ENCODE results near the gene MBNL2. TPM values are rescaled to one million over a fixed set of nuclear protein-coding genes. Genes with fewer than 3 reads are reported as not detected.
A peak's percentile ranks its signal among the peaks of the same experiment; 100 is the strongest.

The MBNL2 gene
- total and polyA plus RNA-seq, 8 donors = 8.9 to 66.5 (median 37.7) TPM

DNA sequence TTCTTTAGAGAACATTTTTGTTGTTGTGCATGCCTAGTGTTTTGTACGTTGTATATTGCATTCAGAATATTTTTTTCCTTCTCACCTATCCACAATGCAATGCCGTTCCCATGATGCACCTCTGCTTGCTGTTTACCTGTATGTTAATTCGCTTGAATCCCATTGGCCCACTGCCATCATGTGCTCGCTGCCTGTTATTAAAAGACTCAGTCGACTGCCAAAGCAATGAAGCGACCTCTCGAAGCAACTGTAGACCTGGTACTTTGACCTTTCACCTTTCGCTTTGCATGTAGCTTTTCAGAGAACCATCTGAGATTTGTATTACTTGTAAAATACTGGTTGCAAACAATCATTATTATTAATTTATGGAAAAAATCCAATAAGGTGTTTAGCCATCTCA is 134.5 kb downstream of the MBNL2 start:
- intact Hi-C loops (cut with DNase I) = no loop called here
- Histone ChIP-seq H3K4me3 (no peak overlapping the region), H3K9me3 (no peaks in the 10 kb centered on the region), H3K4me1 (peaks cover 0 to 3% (median 0%) of the 10 kb centered on the region in 3 donors), H3K27me3 (no peaks in the 10 kb centered on the region), H3K27ac (no peak overlapping the region), H3K36me3 (peaks cover 0 to 20% (median 0%) of the 10 kb centered on the region in 3 donors)
- TF ChIP-seq, protein P1, sequence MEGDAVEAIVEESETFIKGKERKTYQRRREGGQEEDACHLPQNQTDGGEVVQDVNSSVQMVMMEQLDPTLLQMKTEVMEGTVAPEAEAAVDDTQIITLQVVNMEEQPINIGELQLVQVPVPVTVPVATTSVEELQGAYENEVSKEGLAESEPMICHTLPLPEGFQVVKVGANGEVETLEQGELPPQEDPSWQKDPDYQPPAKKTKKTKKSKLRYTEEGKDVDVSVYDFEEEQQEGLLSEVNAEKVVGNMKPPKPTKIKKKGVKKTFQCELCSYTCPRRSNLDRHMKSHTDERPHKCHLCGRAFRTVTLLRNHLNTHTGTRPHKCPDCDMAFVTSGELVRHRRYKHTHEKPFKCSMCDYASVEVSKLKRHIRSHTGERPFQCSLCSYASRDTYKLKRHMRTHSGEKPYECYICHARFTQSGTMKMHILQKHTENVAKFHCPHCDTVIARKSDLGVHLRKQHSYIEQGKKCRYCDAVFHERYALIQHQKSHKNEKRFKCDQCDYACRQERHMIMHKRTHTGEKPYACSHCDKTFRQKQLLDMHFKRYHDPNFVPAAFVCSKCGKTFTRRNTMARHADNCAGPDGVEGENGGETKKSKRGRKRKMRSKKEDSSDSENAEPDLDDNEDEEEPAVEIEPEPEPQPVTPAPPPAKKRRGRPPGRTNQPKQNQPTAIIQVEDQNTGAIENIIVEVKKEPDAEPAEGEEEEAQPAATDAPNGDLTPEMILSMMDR (IDR thresholded peaks at IDR 0.05) = no peak
- no peak for ATAC-seq
- no peak for FAIRE-seq
- WGBS, 2 donors = 92 to 93% methylated on average over 8 of the region's 8 CpGs
- no peak for DNase-seq

DNA sequence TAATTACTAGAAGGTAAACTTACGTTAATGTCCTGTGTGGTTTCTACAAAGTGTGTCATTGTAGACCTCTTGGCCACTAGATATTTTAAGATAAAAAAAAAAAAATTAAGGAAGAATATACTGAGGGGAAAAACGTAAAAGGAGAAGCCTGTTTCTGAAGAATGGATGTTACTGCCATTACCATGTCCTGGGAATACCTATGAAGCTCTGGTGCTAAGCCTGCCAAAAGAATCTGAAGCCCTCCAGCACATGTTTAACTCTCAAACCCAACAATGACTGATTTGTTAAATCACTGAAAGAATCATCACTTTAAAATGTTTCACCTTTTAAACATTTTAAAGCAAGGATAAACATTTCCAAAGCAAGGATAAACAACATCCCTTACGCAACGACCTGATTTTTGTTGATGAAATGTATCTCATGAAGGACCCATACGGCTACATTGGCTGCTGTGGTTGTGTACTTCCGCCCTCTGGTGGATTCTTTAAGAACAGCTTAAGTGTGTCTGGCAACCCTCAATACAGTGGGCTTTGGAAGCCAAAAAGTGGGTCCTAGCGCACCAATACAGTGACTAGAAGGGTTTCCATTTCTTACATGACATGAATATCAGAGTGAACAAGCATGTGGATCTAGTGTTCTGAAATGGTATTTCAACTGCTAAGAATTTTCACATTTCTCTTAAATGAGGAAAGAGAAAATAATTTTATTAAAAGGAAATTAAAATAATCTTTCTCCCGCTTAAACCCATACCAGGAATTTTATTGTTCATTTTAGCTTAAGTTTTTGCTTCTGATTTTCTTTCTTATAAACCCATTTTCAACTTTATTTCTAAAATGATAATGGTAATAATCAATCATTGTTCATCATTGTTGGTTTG is 137.3 kb downstream of the MBNL2 start:
- FAIRE-seq = peak; percentile 61
- H3K36me3 ChIP-seq = peaks cover 0 to 20% (median 0%) of the 10 kb centered on the region in 3 donors
- H3K4me1 ChIP-seq = peaks cover 0 to 3% (median 0%) of the 10 kb centered on the region in 3 donors
- no peak overlapping the region for H3K4me3 ChIP-seq
- WGBS, 2 donors = 36 to 43% methylated on average over 8 of the region's 8 CpGs
- peak in 1 of 6 donors; percentile 46 for DNase-seq
- no peak overlapping the region for H3K27ac ChIP-seq
- peak; percentile 90 to 96 (median 92) for ATAC-seq
- intact Hi-C loops (cut with DNase I) = no loop called here
- no peaks in the 10 kb centered on the region for H3K9me3 ChIP-seq
- H3K27me3 ChIP-seq = no peaks in the 10 kb centered on the region
- TF ChIP-seq, protein P1 (IDR thresholded peaks at IDR 0.05) = peak; percentile 45 to 74 (median 60)

DNA sequence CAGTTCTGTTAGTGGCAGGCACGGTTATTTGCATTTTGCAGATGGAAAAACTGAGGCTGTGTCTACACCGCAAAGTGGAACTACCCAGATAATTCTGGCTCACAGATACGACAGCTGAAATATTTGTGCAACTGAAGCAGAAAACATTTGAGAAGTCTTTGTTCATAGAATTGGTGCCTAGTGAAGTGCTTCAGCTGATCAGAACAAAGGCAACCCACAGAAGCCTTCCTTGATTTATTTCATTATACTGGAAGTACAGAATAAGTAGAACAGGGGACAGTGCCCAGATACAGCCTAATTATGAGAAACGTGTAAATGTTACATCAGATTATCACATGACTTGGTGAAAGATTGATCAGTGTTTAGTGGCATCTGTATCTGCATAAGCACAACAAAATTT is 138.5 kb downstream of the MBNL2 start:
- Histone ChIP-seq H3K9me3 (no peaks in the 10 kb centered on the region), H3K4me3 (no peak overlapping the region), H3K27ac (no peak overlapping the region), H3K4me1 (no peaks in the 10 kb centered on the region), H3K27me3 (no peaks in the 10 kb centered on the region), H3K36me3 (peaks cover 0 to 24% (median 0%) of the 10 kb centered on the region in 3 donors)
- ATAC-seq (no peak), FAIRE-seq (no peak), DNase-seq (no peak)
- WGBS, 2 donors = 73 to 77% methylated on average over 4 of the region's 4 CpGs
- intact Hi-C loops (cut with DNase I) = no loop called here
- TF ChIP-seq, protein P1 (IDR thresholded peaks at IDR 0.05) = no peak

DNA sequence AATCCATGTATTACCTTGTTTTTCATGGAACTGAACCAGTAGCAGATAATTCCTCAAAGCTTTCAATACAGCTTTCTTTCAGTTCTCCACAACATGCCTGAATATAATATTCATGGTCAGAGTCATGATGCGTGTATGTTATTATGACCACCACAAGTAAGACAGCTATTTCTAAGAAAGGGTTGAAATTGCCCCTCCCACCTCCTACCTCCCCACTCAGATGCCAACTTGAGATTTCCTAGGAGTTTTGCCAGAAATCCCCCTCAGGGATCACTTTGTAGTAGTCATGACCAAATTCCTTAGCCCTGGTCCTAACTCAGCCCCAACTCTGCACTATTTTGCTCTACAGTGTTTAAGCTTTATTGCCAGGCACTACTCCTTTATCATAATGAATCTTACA is 141.9 kb downstream of the MBNL2 start:
- no peak overlapping the region for H3K4me3 ChIP-seq
- H3K27ac ChIP-seq = no peak overlapping the region
- H3K9me3 ChIP-seq = no peaks in the 10 kb centered on the region
- TF ChIP-seq, protein P1 (IDR thresholded peaks at IDR 0.05) = no peak
- no peaks in the 10 kb centered on the region for H3K27me3 ChIP-seq
- WGBS, 2 donors = 97 to 100% methylated on average over 1 of the region's 1 CpG
- DNase-seq (no peak), FAIRE-seq (no peak), ATAC-seq (no peak)
- H3K36me3 ChIP-seq = peaks cover 6 to 30% (median 6%) of the 10 kb centered on the region in 3 donors
- H3K4me1 ChIP-seq = peaks cover 0 to 4% (median 0%) of the 10 kb centered on the region in 3 donors
- intact Hi-C loops (cut with DNase I) = no loop called here

DNA sequence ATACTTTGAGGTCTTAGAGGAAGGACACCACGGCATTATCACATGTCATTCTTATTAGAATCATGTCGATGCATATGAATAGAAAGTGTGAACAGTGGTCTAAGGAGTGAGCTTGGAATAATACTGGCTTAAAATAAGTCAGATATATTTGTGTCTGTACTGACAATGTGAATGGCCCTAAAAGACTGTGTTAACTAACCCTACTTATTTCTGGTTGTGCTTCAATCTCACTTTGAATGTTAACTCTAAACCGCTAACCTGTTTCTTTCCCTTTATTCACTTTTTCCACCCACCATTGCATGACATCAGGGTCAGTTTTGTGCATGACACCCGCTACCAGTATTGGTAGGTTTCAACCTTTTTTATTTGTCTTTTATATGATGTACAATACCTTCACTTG is 142.7 kb downstream of the MBNL2 start:
- DNase-seq (no peak), FAIRE-seq (no peak), ATAC-seq (no peak)
- Histone ChIP-seq H3K4me3 (no peak overlapping the region), H3K4me1 (peaks cover 0 to 6% (median 0%) of the 10 kb centered on the region in 3 donors), H3K27ac (no peak overlapping the region), H3K9me3 (no peaks in the 10 kb centered on the region), H3K36me3 (peaks cover 6 to 30% (median 6%) of the 10 kb centered on the region in 3 donors), H3K27me3 (no peaks in the 10 kb centered on the region)
- TF ChIP-seq, protein P1 (IDR thresholded peaks at IDR 0.05) = no peak
- intact Hi-C loops (cut with DNase I) = no loop called here
- WGBS, 2 donors = 93 to 97% methylated on average over 4 of the region's 4 CpGs
